NOMO-1 (cell line): ENCODE measurements around the gene FAF1.
"Not testable (repeated sequence)": the region's sequence is repeated elsewhere in the genome, so short reads cannot be mapped to it uniquely, and the experiment has no call there.

ENCODE experiments used
- DNase-seq, 2 experiments: peaks; one replicate each; lab custom pipeline; 2025; ENCODE audit not compliant: unreplicated experiment in 2 of 2; lab: John Stamatoyannopoulos, UW

FAF1 gene

DNA sequence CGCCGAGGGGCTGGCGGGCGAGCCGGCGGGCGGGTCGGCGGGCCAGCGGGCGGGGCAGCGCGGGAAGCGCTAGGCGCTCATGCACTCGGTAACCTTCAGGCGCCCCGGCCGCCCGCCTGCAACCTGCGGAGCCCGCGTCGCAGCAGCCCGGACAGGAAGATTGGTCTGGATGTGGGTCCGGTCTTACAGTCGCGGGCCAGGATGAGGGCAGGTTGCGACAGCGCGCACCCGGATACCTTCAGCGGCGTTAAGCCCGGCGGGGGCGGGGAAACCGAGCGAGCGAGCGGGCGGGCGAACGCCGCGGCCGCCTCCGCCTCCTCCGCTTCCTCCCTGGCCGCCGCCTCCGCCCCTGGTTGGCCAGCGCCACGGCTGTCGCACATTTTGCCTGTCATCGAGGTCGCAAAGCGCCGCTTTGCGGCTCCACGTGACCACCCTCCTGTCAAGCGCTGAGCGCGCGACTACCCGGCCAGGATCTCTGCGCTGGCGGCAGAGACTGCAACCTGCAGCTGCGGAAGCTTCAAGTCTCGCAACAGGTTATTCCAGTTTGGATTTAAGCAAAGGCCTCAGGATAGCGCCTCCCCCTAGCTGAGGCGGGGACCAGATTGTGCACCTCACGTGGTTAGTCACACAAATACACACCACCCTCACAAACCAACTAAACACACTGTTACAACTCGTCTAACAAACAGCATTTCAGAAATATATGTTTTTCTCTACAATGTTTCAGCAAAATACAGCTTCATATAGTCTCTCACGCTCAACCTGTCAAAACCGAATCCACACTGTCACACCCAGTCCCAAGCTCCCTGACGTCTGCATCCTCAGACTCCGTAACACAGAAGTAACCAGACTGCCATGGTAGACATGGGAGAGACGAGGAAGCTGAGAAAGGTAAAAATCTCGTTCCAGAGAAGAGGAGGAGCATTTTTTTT lies at the start of gene FAF1:
TSS of gene FAF1 (minus strand) at position 355 of the 932 bp plus-strand sequence. CDS start 456 bp downstream, outside the sequence.
- peak; percentile 97 to 98 for DNase-seq

- DNase-seq = no peak
Measured at GRCh38 chr1:51009381-51009780, 49.3 kb upstream of the FAF1 start.

DNA sequence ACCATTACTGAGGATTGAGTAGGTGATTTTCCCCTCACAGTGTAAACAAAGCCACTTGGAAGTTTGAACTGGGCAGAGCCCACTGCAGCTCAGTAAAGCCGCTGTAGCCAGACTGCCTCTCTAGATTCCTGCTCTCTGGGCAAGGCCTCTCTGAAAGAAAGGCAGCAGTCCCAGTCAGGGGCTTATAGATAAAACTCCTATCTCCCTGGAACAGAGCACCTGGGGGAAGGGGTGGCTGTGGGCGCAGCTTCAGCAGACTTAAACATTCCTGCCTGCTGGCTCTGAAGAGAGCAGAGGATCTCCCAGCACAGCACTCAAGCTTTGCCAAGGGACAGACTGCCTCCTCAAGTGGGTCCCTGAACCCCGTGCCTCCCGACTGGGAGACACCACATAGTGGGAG lies 45.5 kb upstream of the FAF1 start:
- not testable (repeated sequence) for DNase-seq

DNA sequence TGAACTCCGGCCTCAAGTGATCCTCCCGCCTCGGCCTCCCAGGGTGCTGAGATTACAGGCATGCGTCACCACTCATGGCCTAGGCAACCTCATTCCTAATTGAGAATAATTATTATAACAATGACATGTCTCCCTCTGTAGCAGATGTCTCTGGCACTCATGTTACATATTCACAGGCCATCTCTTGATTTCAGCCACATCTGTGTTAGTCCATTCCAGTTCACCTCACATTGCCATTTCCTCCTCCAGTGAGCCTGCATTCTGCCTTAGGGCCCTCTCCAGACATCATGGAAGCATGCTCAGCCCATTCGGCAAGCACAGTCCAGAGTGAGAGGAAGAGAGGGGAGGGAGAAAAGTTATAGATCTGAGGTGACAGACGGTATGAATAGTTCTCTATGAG lies 42.4 kb upstream of the FAF1 start:
- no peak for DNase-seq

DNA sequence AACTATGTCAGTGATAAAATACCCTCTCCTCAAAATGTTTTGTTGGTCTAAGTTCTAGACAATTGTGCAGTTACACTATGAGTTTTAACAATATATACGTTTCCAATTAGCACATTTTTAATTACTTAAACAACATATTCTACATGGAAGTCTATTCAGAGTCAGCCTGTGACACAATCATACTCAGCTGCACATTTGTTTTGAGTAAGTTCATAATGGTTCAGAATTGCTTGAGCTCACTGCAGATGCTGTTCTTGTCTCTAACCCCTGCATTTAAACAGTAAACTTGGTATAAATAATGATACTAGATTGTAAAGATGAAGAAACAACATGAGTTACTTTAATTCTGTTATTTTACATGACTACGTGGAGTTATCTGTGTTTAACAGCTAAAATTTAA lies 40.6 kb upstream of the FAF1 start:
- no peak for DNase-seq

DNA sequence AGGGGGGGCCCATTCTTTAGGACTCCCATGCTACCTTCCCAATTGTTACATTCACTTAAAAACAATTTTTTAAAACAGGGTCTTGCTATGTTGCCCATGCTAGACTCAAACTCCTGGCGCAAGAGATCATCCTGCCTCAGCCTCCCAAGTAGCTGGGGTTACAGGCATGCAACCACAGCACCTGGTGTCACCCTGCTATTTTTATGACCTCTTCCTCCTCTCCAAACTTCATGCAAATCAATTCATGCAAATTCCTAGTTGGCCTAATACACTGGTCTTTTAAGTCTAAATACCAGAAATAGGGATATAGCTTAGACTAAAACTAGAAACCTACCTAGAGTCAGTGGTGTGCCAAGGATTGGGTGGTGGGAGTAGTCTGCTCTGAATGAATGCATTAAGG lies 40.1 kb upstream of the FAF1 start:
- DNase-seq = no peak

GRCh38 chr1:50999375-50999774 lies 39.3 kb upstream of the FAF1 start:
- not testable (repeated sequence) for DNase-seq

GRCh38 chr1:50996083-50996482 lies 36.0 kb upstream of the FAF1 start:
- no peak for DNase-seq

DNA sequence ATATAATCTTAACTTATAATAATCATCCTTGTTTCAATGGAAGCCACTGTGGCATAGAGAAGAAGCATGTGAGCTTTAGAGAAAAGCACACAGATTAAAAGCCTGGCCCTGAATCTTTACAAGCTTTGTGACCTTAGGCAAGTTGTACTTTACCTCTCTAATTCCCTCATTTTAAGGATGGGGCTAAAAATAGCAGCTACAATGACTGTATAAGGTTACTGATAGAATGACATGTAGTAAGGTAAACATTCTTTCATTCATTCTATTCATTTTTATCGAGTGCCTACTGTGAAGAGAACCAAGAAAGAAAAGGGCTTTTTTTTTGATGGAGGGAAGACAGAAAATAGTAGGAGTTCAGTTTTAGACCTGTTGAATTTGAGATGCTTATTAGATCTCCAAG lies 35.6 kb upstream of the FAF1 start:
- DNase-seq = no peak

DNA sequence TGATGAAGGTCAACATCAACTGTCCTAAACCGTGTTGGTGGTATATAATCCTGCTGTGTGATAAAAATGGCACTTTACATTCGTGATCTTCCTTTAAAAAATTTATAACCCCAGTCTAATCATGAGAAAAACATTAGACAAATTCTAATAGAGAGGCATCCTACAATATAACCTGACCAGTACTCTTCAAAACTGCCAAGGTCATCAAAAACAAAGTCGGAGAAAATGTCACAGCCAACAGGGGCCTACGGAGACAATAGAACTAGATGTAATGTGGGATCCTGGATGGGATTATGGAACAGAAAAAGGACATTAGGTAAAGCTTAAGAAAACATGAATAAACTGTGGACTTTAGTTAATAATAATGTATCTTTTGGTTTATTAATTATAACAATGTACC lies 34.9 kb upstream of the FAF1 start:
- no peak for DNase-seq

DNA sequence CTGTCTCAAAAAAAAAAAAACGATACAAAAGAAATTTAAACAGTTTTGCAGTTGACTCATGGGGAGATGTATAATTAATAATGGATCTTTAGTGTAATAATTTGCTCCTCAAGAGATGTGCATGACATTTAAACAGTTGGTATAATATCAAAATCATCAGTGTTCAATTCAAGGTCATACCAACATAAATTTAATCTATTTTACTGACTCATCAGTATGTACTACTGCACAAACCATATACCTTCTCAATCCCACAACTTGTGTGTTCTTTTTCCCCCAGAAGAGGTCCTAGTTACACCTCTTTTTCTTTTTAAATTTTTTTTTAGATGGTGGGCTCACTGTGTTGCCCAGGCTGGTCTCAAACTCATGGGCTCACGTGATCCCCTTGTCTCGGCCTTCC lies 33.6 kb upstream of the FAF1 start:
- no peak for DNase-seq

- DNase-seq = no peak
Measured at GRCh38 chr1:50992532-50993318, 32.7 kb upstream of the FAF1 start.

- DNase-seq = no peak
Measured at GRCh38 chr1:50989694-50990093, 29.6 kb upstream of the FAF1 start.

- DNase-seq = no peak
Measured at GRCh38 chr1:50986653-50987052, 26.6 kb upstream of the FAF1 start.

DNA sequence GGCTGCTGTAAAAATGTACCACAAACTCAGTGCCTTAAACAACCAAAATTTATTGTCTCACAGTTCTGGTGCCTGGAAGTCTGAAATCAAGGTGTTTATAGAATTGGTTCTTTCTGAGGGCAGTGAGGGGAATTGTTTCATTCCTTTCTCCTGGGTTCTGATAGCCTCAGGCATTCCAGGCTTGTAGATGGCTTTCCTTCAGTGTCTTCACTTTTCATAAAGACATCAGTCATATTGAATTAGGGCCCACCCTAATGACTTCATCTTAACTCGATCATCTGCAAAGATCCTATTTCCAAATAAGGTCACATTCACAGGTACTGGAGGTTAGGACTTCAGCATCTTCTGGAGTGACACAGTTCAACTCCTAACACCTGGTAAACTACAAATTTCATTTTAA lies 25.0 kb upstream of the FAF1 start:
- DNase-seq = no peak

- DNase-seq = no peak
Measured at GRCh38 chr1:50983219-50983802, 23.2 kb upstream of the FAF1 start.

GRCh38 chr1:50982611-50983010 lies 22.5 kb upstream of the FAF1 start:
- no peak for DNase-seq

GRCh38 chr1:50981741-50982140 lies 21.7 kb upstream of the FAF1 start:
- DNase-seq = peak in 1 of 2 experiments; percentile 57

GRCh38 chr1:50980505-50980904 lies 20.4 kb upstream of the FAF1 start:
- DNase-seq = no peak

DNA sequence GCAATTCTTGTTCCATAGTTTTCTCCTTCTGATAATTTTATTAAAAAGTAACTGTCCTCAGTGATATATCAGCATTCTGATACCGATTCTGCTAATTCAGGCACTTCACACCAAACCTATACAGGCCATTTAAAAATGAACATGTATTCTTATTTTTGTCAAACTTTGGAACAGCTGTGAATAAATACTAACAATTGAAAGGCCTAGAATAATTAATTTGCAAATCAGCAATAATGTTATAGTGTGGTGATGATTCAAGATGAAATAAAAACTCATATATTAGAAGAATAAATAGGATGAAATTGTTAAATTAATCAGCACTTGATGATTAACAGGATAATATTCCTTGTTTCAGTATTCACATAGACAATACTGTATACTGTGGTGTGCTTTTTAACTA lies 19.9 kb upstream of the FAF1 start:
- DNase-seq = no peak
